ENCODE data around the gene TDRKH. TPM values are rescaled to one million over a fixed set of nuclear protein-coding genes. Genes with fewer than 3 reads are reported as not detected.

The TDRKH gene
- total and polyA plus RNA-seq, 4 donors, result 1.5 to 6.7 (median 3.8) TPM

DNA sequence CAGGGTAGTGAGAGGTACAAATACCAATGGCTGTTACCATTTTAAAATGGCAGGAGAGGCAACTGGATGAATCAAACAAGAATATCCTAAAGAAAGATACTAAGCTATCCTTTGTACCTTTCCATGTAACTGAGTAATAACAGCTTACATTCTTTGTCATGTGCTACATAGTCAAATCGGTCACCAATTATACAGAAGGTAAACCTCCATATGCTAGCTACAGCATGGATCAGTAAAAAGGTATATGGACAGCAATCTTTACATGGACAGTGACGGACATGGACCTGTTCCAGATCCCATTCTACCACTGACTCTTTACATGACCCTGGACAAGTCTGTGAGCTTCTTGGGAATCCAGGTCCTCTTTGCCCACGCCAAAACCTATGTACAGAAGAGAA, 13.6 kb downstream of the TDRKH start:
- Histone ChIP-seq H3K4me3 (ENCODE audit: low read depth in 1 of 3, low read length in 3 of 3) (no peak overlapping the region), H3K9me3 (ENCODE audit: control insufficient read depth in 4 of 4, low read length in 3 of 4) (no peaks in the 10 kb centered on the region), H3K36me3 (ENCODE audit: control insufficient read depth in 4 of 4, insufficient read depth in 3 of 4, low read depth in 1 of 4, low read length in 3 of 4) (peaks cover 0 to 15% (median 7%) of the 10 kb centered on the region in 4 donors), H3K4me1 (ENCODE audit: control insufficient read depth in 4 of 4, insufficient read depth in 4 of 4, low read length in 3 of 4) (peaks cover 0 to 4% (median 1%) of the 10 kb centered on the region in 4 donors), H3K27me3 (ENCODE audit: control insufficient read depth in 4 of 4, insufficient read depth in 4 of 4, low read length in 3 of 4) (no peaks in the 10 kb centered on the region), H3K9ac (ENCODE audit: low read depth in 1 of 2, low read length in 2 of 2) (no peak overlapping the region), H3K27ac (ENCODE audit: low read depth in 1 of 2, low read length in 2 of 2) (no peak overlapping the region)
- TF ChIP-seq YY1 (IDR thresholded peaks at IDR 0.05), result no peak
- TF ChIP-seq, protein P1, sequence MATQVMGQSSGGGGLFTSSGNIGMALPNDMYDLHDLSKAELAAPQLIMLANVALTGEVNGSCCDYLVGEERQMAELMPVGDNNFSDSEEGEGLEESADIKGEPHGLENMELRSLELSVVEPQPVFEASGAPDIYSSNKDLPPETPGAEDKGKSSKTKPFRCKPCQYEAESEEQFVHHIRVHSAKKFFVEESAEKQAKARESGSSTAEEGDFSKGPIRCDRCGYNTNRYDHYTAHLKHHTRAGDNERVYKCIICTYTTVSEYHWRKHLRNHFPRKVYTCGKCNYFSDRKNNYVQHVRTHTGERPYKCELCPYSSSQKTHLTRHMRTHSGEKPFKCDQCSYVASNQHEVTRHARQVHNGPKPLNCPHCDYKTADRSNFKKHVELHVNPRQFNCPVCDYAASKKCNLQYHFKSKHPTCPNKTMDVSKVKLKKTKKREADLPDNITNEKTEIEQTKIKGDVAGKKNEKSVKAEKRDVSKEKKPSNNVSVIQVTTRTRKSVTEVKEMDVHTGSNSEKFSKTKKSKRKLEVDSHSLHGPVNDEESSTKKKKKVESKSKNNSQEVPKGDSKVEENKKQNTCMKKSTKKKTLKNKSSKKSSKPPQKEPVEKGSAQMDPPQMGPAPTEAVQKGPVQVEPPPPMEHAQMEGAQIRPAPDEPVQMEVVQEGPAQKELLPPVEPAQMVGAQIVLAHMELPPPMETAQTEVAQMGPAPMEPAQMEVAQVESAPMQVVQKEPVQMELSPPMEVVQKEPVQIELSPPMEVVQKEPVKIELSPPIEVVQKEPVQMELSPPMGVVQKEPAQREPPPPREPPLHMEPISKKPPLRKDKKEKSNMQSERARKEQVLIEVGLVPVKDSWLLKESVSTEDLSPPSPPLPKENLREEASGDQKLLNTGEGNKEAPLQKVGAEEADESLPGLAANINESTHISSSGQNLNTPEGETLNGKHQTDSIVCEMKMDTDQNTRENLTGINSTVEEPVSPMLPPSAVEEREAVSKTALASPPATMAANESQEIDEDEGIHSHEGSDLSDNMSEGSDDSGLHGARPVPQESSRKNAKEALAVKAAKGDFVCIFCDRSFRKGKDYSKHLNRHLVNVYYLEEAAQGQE (IDR thresholded peaks at IDR 0.05), result no peak
- TF ChIP-seq NR2F2 (IDR thresholded peaks at IDR 0.05), result no peak
- TF ChIP-seq JUND (IDR thresholded peaks at IDR 0.05), result no peak
- TF ChIP-seq, protein P2, sequence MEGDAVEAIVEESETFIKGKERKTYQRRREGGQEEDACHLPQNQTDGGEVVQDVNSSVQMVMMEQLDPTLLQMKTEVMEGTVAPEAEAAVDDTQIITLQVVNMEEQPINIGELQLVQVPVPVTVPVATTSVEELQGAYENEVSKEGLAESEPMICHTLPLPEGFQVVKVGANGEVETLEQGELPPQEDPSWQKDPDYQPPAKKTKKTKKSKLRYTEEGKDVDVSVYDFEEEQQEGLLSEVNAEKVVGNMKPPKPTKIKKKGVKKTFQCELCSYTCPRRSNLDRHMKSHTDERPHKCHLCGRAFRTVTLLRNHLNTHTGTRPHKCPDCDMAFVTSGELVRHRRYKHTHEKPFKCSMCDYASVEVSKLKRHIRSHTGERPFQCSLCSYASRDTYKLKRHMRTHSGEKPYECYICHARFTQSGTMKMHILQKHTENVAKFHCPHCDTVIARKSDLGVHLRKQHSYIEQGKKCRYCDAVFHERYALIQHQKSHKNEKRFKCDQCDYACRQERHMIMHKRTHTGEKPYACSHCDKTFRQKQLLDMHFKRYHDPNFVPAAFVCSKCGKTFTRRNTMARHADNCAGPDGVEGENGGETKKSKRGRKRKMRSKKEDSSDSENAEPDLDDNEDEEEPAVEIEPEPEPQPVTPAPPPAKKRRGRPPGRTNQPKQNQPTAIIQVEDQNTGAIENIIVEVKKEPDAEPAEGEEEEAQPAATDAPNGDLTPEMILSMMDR (IDR thresholded peaks at IDR 0.05; ENCODE audit: low read depth, low read length, missing input control), result no peak
- no peak for TF ChIP-seq HNF4A (conservative IDR thresholded peaks at IDR 0.05)
- TF ChIP-seq, protein P3, sequence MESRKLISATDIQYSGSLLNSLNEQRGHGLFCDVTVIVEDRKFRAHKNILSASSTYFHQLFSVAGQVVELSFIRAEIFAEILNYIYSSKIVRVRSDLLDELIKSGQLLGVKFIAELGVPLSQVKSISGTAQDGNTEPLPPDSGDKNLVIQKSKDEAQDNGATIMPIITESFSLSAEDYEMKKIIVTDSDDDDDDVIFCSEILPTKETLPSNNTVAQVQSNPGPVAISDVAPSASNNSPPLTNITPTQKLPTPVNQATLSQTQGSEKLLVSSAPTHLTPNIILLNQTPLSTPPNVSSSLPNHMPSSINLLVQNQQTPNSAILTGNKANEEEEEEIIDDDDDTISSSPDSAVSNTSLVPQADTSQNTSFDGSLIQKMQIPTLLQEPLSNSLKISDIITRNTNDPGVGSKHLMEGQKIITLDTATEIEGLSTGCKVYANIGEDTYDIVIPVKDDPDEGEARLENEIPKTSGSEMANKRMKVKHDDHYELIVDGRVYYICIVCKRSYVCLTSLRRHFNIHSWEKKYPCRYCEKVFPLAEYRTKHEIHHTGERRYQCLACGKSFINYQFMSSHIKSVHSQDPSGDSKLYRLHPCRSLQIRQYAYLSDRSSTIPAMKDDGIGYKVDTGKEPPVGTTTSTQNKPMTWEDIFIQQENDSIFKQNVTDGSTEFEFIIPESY (IDR thresholded peaks at IDR 0.05), result no peak
- no peak for TF ChIP-seq FOXA2 (IDR thresholded peaks at IDR 0.05)
- TF ChIP-seq EGR1 (IDR thresholded peaks at IDR 0.05; ENCODE audit: low read depth in 2 of 2), result no peak
- no peak for TF ChIP-seq FOXA1 (IDR thresholded peaks at IDR 0.05)
- WGBS, result 80% methylated on average over 3 of the region's 3 CpGs
- DNase-seq (ENCODE audit: low spot score), result no peak

DNA sequence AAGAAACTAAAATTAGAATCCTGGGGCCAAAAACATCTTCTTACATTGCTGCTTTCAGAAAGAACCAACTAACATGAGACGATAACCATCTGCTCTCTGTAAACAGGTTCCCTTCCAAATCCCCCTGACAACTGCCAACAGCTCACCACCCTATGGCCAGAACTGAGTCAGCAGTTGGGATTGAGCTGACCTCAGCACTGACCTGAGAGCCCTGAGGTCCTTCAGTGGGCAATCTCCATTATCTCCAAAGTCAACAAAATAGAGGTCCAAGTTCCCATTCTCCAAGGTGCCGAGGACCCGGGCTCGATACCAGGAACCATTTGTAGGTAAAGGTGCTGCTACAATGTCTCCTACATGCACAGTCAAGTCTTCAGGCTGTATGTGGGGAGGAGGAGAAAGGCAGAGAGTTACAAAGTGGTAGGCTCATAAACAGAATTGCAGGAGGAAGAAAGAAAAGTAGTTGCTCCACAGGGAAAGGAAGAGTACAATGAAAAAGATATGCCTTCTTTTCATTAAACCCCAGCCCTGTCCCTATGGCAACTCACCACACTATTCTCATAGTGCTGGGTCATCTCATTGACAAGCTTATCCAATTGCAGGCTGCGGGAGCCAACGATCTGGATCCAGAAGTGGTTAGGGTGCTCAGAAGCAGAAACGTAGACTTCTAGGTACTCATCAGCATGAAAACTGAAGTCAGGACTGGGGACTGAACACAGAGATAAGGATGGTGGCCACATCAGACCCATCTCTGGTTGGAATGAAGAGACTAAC, 14.2 kb downstream of the TDRKH start:
- peaks cover 0 to 14% (median 6%) of the 10 kb centered on the region in 4 donors for H3K36me3 ChIP-seq (ENCODE audit: control insufficient read depth in 4 of 4, insufficient read depth in 3 of 4, low read depth in 1 of 4, low read length in 3 of 4)
- H3K9ac ChIP-seq (ENCODE audit: low read depth in 1 of 2, low read length in 2 of 2), result no peak overlapping the region
- no peak overlapping the region for H3K27ac ChIP-seq (ENCODE audit: low read depth in 1 of 2, low read length in 2 of 2)
- no peak overlapping the region for H3K4me3 ChIP-seq (ENCODE audit: low read depth in 1 of 3, low read length in 3 of 3)
- 59% methylated on average over 7 of the region's 7 CpGs for WGBS
- DNase-seq (ENCODE audit: low spot score), result no peak
- no peaks in the 10 kb centered on the region for H3K9me3 ChIP-seq (ENCODE audit: control insufficient read depth in 4 of 4, low read length in 3 of 4)
- H3K27me3 ChIP-seq (ENCODE audit: control insufficient read depth in 4 of 4, insufficient read depth in 4 of 4, low read length in 3 of 4), result no peaks in the 10 kb centered on the region
- TF ChIP-seq FOXA2 (IDR thresholded peaks at IDR 0.05), result no peak
- TF ChIP-seq RAD21 (IDR thresholded peaks at IDR 0.05), result no peak
- TF ChIP-seq GABPA (IDR thresholded peaks at IDR 0.05 in 1 of 2, conservative IDR thresholded peaks at IDR 0.05 in 1 of 2), result no peak
- no peak for TF ChIP-seq NR2F2 (IDR thresholded peaks at IDR 0.05)
- TF ChIP-seq, protein P1 (IDR thresholded peaks at IDR 0.05), result no peak
- no peak for TF ChIP-seq HNF4A (conservative IDR thresholded peaks at IDR 0.05)
- TF ChIP-seq TAF1 (conservative IDR thresholded peaks at IDR 0.05), result no peak
- TF ChIP-seq, protein P4, sequence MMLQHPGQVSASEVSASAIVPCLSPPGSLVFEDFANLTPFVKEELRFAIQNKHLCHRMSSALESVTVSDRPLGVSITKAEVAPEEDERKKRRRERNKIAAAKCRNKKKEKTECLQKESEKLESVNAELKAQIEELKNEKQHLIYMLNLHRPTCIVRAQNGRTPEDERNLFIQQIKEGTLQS (IDR thresholded peaks at IDR 0.05), result no peak
- TF ChIP-seq SP1 (IDR thresholded peaks at IDR 0.05), result no peak
- TF ChIP-seq FOXA1 (IDR thresholded peaks at IDR 0.05), result no peak
- TF ChIP-seq JUND (IDR thresholded peaks at IDR 0.05), result no peak
- TF ChIP-seq, protein P5, sequence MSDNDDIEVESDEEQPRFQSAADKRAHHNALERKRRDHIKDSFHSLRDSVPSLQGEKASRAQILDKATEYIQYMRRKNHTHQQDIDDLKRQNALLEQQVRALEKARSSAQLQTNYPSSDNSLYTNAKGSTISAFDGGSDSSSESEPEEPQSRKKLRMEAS (IDR thresholded peaks at IDR 0.05), result no peak
- TF ChIP-seq HNF4G (IDR thresholded peaks at IDR 0.05), result no peak
- no peak for TF ChIP-seq EGR1 (IDR thresholded peaks at IDR 0.05; ENCODE audit: low read depth in 2 of 2)
- H3K4me1 ChIP-seq (ENCODE audit: control insufficient read depth in 4 of 4, insufficient read depth in 4 of 4, low read length in 3 of 4), result peaks cover 0 to 4% (median 1%) of the 10 kb centered on the region in 4 donors
